Dermis microvascular lymphatic vessel endothelial cell (primary cell): ENCODE data around the gene TES. TPM values are rescaled to one million over a fixed set of nuclear protein-coding genes. Genes with fewer than 3 reads are reported as not detected.
A peak's percentile ranks its signal among the peaks of the same experiment; 100 is the strongest.
"Not testable (repeated sequence)": the region's sequence is repeated elsewhere in the genome, so short reads cannot be mapped to it uniquely, and the experiment has no call there.

Experiments
- DNase-seq, 2 donors: peaks; one replicate each; pipeline versions ENCODE4 v3.0.0 to v3.0.0-alpha.2; 2010; ENCODE audit warnings: low read depth in 2 of 2
- total RNA-seq: library from RNA; depleted of rRNA; stranded (reverse); fragments of >200 nt; gene quantifications from 2 replicates; pipeline ENCODE4 v1.2.1, GENCODE V29; 2014

The TES gene
- total RNA-seq, 1 donor from 2014 or later, result 89.5 TPM

- no peak for DNase-seq
Measured at GRCh38 chr7:116283595-116284204, 73.4 kb downstream of the TES start.

GRCh38 chr7:116284390-116284789, 74.1 kb downstream of the TES start:
- DNase-seq, result no peak

GRCh38 chr7:116285252-116285651, 74.9 kb downstream of the TES start:
- DNase-seq, result no peak

- peak in 1 of 2 donors; percentile 23 for DNase-seq
Measured at GRCh38 chr7:116290740-116291139, 80.4 kb downstream of the TES start.

GRCh38 chr7:116291937-116292336, 81.6 kb downstream of the TES start:
- DNase-seq, result no peak

GRCh38 chr7:116292381-116292780, 82.0 kb downstream of the TES start:
- no peak for DNase-seq

- no peak for DNase-seq
Measured at GRCh38 chr7:116293139-116293538, 82.8 kb downstream of the TES start.

GRCh38 chr7:116293633-116294032, 83.3 kb downstream of the TES start:
- no peak for DNase-seq

GRCh38 chr7:116295903-116296302, 85.6 kb downstream of the TES start:
- DNase-seq, result not testable (repeated sequence)

GRCh38 chr7:116298055-116298454, 87.7 kb downstream of the TES start:
- DNase-seq, result no peak

GRCh38 chr7:116298576-116298975, 88.2 kb downstream of the TES start:
- DNase-seq, result no peak

- peak in 1 of 2 donors; percentile 62 for DNase-seq
Measured at GRCh38 chr7:116305485-116306408, 95.4 kb downstream of the TES start.

- no peak for DNase-seq
Measured at GRCh38 chr7:116306409-116307048, 96.2 kb downstream of the TES start.

- DNase-seq, result no peak
Measured at GRCh38 chr7:116307253-116307652, 96.9 kb downstream of the TES start.

Other genes starting within 250 kb of the TES start
- gene TFEC, start 179.8 kb upstream of the TES start, total RNA-seq, result 0.89 and 0.90 TPM in 2 replicates